Posterior vena cava (tissue), 2 donors: ENCODE measurements around the gene KLK4. TPM values are rescaled to one million over a fixed set of nuclear protein-coding genes. Genes with fewer than 3 reads are reported as not detected.

Experiments
- DNase-seq: peaks from one replicate; pipeline ENCODE4 v3.0.0-alpha.2; 2020; ENCODE audit warnings: low spot score
- intact Hi-C, 2 donors: fragments of 100-400 bp; cut with DNase I; formaldehyde crosslinking; loops; one replicate each; pipeline versions ENCODE4 v1.14.1 to v1.14.2; 2022 to 2023
- total RNA-seq, 2 donors: library from RNA; stranded (reverse); fragmentation: NEBNext Ultra II Directional; extraction: Animal tissue kit (Norgen Biotek cat#: 25700); gene quantifications; one replicate each; pipeline ENCODE4 v1.2.1, GENCODE V29; 2021
- donor health status: DM: yes; HTN: yes; CAD: no.
- donor health status: DM: yes; HTN: yes; CAD: no.

Gene KLK4
- total RNA-seq, 2 donors from 2014 or later: not detected

- intact Hi-C loops: no loop called here
These were observed 20.0 kb downstream of the KLK4 start for GRCh38 chr19:50891253-50891625.

GRCh38 chr19:50890422-50891252 lies 20.6 kb downstream of the KLK4 start:
- no peak for DNase-seq
- intact Hi-C loops: no loop called here

More at GRCh38 chr19:50891253-50891625, 20.0 kb downstream of the KLK4 start:
- no peak for DNase-seq

GRCh38 chr19:50889638-50890037 lies 21.6 kb downstream of the KLK4 start:
- no peak for DNase-seq
- intact Hi-C loops: no loop called here

DNA sequence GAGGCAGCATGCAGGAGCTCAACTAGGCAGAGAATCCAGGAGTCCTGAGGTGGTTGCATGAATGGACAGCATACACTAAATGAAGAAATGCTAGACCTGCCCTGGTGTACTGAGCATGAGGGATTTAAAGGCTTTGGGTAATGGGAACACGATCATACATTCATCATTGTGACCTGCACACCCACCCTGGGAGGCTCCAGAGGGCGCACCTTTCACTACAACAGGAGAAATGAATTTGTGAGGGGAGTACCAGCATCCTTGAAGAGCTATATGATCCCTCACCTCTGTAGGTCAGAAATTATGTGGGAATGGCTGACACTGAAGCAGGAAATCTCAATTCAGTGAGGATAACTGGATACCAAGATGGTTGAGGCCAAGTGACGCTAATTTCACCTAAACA lies 29.0 kb downstream of the KLK4 start:
- intact Hi-C loops: no loop called here
- DNase-seq: no peak

- intact Hi-C loops: no loop called here
- no peak for DNase-seq
These were observed 31.0 kb downstream of the KLK4 start for GRCh38 chr19:50880241-50880640.

- intact Hi-C loops: no loop called here
- DNase-seq: no peak
These were observed 32.3 kb downstream of the KLK4 start for GRCh38 chr19:50878851-50879250.

DNA sequence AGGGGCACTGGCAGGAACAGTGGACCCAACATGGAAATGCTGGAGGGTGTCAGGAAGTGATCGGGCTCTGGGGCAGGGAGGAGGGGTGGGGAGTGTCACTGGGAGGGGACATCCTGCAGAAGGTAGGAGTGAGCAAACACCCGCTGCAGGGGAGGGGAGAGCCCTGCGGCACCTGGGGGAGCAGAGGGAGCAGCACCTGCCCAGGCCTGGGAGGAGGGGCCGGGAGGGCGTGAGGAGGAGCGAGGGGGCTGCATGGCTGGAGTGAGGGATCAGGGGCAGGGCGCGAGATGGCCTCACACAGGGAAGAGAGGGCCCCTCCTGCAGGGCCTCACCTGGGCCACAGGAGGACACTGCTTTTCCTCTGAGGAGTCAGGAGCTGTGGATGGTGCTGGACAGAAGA lies 33.9 kb downstream of the KLK4 start:
- intact Hi-C loops: no loop called here
- no peak for DNase-seq

DNA sequence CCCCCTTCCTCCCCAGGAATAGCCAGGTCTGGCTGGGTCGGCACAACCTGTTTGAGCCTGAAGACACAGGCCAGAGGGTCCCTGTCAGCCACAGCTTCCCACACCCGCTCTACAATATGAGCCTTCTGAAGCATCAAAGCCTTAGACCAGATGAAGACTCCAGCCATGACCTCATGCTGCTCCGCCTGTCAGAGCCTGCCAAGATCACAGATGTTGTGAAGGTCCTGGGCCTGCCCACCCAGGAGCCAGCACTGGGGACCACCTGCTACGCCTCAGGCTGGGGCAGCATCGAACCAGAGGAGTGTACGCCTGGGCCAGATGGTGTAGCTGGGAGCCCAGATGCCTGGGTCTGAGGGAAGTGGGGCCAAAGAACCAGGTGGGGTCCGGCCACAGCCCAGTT lies 34.7 kb downstream of the KLK4 start:
- intact Hi-C loops: no loop called here
- DNase-seq: no peak

GRCh38 chr19:50875795-50876422 lies 35.3 kb downstream of the KLK4 start:
- intact Hi-C loops: no loop called here
- no peak for DNase-seq

DNA sequence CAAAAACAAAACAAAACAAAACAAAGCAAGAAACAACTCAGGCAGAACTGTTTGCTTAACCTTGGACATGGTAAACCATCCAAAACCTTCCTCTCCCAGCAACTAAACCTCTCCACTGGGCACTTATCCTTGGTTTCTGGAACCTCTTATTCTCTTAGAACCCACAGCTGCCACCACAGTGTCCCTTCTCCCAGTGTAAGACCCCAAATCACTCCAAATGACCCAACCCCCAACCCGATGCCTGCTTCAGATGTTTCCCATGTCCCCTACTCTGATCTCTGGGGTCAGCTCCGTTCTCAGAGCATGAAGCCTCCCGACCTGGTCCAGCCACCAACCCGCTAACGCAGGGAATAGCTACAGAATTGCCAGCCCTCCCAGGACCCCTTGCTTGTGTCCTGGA lies 37.0 kb downstream of the KLK4 start:
- intact Hi-C loops: no loop called here
- DNase-seq: no peak

- DNase-seq: no peak
- intact Hi-C loops: no loop called here
These were observed 38.1 kb downstream of the KLK4 start, which contains the start of gene KLK2 for GRCh38 chr19:50873056-50873455. Gene KLK2, plus strand, starts transcription at chr19:50873439. Its CDS starts 35 bp downstream, at chr19:50873474.

- intact Hi-C loops: no loop called here
- DNase-seq: no peak
These were observed 40.6 kb downstream of the KLK4 start for GRCh38 chr19:50870417-50871089.

- DNase-seq: no peak
- intact Hi-C loops: no loop called here
These were observed 41.7 kb downstream of the KLK4 start for GRCh38 chr19:50869479-50869878.

- intact Hi-C loops: no loop called here
These were observed 49.5 kb downstream of the KLK4 start for GRCh38 chr19:50861496-50862286.

DNA sequence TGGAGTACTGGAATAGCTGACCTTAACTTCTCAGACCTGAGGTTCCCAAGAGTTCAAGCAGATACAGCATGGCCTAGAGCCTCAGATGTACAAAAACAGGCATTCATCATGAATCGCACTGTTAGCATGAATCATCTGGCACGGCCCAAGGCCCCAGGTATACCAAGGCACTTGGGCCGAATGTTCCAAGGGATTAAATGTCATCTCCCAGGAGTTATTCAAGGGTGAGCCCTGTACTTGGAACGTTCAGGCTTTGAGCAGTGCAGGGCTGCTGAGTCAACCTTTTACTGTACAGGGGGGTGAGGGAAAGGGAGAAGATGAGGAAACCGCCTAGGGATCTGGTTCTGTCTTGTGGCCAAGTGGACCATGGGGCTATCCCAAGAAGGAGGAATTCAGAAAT lies 50.2 kb downstream of the KLK4 start:
- intact Hi-C loops: no loop called here
- no peak for DNase-seq

More at GRCh38 chr19:50861496-50862286, 49.5 kb downstream of the KLK4 start:
- DNase-seq: no peak

DNA sequence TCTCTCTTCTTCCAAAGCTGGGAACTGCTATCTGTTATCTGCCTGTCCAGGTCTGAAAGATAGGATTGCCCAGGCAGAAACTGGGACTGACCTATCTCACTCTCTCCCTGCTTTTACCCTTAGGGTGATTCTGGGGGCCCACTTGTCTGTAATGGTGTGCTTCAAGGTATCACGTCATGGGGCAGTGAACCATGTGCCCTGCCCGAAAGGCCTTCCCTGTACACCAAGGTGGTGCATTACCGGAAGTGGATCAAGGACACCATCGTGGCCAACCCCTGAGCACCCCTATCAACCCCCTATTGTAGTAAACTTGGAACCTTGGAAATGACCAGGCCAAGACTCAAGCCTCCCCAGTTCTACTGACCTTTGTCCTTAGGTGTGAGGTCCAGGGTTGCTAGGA lies 51.3 kb downstream of the KLK4 start:
- intact Hi-C loops: no loop called here

DNA sequence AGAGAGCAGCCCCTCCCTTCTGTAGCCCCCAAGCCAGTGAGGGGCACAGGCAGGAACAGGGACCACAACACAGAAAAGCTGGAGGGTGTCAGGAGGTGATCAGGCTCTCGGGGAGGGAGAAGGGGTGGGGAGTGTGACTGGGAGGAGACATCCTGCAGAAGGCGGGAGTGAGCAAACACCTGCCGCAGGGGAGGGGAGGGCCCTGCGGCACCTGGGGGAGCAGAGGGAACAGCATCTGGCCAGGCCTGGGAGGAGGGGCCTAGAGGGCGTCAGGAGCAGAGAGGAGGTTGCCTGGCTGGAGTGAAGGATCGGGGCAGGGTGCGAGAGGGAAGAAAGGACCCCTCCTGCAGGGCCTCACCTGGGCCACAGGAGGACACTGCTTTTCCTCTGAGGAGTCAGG lies 52.3 kb downstream of the KLK4 start:
- intact Hi-C loops: no loop called here
- no peak for DNase-seq

More for the DNA sequence above, 51.3 kb downstream of the KLK4 start:
- no peak for DNase-seq

- no peak for DNase-seq
- intact Hi-C loops: no loop called here
These were observed 53.8 kb downstream of the KLK4 start for GRCh38 chr19:50857366-50857765.
